Amygdala (tissue), 56 donors: ENCODE results near the gene SEZ6L.
A peak's percentile ranks its signal among the peaks of the same experiment; 100 is the strongest.

Experiments
- DNase-seq, 56 donors: peaks; one replicate each; lab custom pipeline; 2025; lab: John Stamatoyannopoulos, UW

The SEZ6L gene

DNA sequence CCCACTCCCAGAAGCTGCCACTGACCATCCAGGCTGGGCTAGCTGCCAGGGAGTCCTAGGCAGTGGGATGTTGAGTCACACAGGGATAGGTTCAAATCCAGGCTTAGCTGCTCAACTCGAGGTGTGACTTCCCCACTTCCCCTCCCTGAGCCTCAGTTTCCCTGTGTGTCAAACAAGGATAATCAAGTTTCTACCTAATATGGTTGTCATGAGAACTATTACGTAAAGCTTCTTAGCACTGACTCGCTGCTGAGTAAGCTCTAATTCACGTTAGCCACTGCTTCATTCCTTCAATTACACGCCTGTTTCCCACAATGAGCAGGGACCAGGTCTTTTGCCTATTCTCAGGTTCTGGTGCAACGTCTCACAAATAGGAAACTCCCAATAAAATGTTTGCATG, 67.7 kb downstream of the SEZ6L start:
- no peak for DNase-seq

DNA sequence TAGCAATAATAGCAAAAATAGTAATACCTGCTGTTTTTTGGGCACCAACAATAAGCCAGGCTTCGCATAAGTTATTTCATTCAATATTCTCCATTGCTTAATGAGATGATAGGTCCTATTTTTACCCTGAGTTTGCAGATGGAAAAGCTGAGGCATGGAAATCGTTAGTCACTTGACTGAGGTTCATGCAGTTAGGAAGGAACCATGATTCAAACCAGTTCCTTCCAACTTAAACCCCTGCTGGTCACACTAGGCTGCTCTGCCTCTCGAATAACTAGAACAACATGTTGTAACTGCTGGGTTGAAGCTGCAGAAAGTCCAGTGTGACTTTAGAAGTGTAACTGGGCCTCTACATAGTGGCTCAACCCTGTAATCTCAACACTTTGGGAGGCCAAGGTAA, 69.3 kb downstream of the SEZ6L start:
- DNase-seq: no peak

DNA sequence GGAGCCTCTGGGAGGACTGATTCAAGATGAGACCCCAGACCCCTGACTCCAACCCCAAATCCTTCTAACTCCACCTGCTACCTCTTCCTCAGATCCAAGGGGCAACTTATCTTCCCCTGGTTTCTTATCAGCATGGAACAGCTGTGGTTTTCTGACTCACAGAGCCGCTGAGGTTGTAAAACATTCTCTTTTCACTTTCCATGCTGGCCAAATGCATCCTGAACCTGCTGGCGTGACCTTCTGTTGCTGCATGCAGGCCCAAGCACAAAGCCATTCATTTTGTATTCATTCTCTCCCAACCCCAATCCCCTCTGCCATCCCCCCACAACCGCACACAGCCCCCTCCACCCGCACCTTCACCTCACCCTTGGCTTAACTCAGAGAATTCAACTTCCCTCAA, 70.3 kb downstream of the SEZ6L start:
- no peak for DNase-seq

DNA sequence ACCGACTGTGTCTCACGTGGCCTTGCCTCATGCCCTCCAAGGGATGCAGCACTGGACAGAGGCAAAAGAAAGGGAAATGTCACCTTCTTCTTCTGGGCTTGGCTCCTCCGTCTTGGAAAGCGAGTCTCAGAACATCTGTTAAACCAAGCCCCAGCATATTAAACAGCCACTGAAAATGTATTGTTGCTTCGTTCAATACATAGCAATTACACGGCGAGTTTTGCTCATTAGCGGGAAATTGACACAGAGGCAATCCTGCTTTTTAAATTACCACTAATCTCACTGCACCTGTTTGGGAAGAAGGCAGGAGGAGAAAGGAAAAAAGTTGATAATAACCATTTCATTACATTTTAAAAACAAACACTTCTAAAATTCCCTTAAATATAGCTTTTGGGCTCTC, 72.1 kb downstream of the SEZ6L start:
- no peak for DNase-seq

DNA sequence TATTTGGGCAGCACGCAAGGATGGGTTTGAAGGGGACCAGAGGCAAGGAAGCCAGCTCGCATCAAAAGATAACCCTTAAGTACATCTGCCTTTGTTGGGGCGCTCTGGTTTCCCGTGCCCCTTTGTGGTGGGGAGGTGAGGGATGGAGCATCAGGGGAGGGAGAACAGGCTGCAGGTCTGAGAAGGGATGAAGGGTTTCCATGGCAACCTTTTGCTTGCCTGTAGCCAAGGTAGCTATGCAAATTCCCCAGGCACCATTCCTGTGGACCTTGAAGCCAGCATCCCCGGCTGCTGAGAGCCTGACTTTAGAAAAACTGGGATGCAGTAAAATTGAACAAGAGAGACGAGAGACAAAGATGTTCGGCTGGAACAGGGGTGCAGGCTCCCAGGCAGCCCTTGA, 75.7 kb downstream of the SEZ6L start:
- no peak for DNase-seq

DNA sequence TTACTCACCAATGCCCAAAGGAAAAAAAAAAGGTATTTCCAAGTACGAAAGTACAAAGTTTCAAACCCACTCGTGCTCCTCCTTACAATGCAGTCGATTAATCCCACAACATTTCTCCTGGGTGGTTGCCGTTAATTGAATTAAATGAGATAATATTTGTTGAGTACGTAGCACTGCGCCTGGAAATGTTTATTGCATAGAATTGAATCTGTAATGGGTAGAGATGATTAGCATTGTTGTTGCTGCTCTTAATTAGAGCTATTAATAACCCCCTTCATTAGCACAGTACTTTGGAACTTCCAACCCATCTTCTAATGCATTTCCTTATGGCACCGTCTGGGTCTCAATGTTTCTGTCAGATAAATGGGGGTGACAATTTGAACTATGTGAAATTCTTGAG, 77.3 kb downstream of the SEZ6L start:
- no peak for DNase-seq

DNA sequence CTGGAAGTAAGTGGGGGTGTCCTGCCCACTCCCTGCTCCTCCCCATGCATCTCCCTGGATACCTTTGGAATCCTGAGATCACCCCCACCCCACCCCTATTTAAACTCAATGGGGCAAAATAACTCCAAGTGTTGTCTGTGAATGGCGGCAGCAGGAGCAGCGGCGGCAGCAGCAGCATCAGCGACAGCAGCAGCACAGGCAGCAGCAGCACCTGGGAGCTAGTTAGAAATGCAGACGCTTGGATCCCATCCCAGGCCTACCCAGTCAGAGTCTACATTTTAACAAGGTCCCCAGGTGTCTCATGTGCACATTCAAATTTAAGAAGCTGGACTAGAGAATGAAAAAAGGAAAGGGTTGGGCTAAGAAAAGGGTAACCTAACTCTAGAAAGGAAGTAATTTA, 82.6 kb downstream of the SEZ6L start:
- DNase-seq: no peak

DNA sequence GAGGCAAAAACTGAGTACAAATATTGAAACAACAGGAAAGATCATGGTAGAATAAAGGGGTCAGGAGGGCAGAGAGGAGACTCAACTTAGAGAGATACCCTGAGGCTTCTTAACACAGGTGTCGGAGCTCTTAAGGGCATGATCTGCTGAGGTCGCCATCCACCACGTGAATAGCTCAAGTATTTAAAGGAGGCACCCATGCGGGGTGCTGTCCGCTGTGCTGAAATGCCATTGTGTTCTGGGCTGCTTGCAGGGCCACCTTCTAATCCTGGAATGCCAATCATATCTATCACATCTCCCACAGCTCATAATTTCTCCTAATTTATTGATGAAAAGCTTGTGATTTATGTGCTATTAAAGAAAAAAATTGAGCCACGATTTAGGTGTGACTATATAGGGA, 90.2 kb downstream of the SEZ6L start:
- no peak for DNase-seq

DNA sequence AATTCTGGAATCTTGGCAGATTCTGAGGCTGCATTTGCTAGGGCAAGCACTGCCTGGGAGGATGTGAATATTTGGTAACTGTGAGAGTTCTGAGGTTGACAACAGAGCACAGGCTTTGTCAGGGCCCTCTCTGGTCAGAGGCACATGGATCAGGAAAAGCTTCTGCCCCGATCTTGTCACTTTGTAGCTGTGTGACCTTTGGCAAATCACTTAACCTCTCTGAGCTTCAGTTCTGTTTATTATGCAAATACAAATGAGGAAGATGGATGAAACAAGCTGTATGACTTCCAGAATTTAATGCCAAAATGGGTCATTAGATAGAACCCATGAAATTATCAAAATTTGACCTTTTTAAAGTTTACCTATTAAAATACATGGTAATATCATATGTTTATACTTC, 94.9 kb downstream of the SEZ6L start:
- no peak for DNase-seq

DNA sequence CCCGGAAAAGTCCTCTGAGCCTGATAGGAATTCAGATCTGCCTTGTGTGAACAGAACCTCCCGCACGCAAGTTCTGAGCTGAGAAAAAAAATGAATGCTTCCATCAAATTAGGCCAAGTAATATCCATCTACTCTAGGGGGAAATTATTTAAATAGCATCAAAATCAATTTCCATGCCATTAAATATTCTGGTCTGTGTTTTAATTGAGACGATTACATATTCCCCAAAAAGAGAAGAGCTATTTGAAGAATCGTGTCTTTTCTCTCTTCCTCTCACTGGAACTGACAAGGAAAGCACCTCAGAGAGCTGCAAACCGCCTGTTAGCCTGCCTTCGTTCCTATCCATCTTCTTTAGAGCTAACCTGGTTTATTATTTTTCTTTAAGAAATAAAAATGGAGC, 96.0 kb downstream of the SEZ6L start:
- DNase-seq: no peak

DNA sequence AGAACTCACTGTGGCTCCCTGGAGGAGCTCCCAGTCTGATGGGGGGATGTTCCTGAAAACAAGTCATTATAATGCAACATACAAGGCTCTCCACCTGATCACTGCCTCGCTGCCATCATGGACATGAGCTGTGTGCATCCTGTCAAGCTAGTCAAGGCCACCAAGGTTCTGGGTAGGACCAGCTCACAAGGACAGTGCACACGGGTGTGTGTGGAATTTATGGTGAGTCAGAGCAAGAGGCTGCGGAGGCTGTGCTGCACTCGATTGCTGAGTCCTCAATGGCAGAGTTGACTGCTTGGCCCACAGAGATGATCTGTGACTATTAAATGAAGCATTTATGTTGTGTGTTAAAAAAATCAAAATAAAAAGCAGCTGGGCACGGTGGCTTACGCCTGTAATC, 96.6 kb downstream of the SEZ6L start:
- DNase-seq: no peak

DNA sequence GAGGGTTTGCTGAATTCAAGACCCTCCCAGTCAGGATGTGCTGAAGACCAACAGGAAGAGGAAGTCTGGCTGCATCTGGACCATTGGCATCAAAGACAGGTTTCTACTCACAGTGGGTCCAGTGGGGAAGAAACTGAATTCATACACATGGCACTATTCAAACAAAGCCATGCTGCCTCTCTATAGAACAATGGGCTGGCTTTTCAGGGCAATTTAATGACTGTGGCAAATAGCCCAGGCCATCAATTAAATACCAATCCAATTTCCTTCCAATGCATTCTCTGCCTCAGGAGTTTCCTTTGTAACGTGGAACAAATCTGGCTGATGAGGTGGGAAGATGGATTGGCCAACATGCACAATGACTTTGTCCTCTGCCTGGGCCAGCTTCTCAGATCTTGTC, 98.6 kb downstream of the SEZ6L start:
- DNase-seq: no peak

DNA sequence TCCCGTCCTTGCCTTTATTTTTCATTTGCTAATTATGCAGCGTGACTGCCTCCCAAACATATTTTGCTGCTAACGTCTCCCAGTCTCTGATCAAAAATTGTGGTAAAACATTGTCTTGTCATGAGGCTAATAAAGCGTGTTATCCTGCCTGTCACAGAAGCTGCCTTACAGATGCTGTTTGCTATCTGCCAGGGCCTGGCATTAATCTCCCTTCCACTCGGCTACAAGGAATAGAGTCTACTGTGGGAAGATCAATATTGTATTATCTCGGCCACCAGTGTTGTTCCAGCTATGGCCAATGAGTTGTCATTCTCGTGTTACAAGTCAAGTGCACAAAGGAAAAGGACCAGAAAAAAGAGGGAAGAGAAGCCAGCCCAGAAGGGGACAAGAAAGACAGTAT, 100.3 kb downstream of the SEZ6L start:
- DNase-seq: no peak

DNA sequence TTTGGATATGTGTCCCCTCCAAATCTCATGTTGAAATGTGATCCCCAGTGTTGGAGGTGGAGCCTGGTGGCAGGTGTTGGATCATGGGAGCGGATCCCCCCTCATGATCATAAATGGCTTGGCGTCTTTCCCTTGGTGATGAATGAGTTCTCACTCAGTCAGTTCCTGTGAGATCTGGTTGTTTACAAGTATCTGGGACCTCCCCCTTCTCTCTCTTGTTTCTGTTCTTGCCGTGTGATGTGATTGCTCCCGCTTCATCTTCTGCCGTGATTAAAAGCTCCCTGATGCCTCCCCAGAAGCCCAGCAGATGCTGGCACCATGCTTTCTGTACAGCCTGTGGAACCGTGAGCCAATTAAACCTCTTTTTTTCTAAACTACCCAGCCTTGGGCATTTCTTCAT, 102.2 kb downstream of the SEZ6L start:
- DNase-seq: no peak

DNA sequence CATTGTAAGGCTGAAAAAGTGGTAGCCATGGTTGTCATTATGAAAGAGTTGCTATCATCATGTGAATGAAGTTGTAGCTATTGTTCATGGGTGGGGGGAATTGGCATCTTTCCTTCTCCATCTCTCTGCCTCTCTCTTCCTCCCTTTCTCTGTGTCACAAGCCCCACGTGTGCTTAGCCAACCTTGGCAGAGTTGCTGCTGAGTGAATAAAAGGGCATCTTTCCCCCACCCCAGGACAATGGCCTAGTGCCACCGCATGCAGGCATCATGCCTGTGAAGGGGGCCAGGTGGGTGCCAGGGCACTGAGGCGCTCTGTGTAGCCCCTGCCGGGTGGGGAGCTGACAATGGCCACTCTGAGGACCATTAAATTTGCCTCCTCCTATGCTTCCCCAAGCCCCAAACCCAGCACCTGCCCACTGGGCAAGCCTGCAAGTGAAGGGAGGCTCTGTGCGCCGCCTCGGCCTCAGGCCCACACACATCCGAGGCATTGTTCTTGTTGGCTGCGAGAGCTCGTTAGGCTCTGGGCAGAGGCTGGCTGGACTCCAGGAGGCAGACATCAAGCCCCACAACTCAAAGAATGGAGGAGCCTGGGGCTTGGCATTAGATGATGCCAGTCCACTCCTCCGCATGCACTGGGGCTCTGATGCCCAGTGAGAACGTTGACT, 103.9 kb downstream of the SEZ6L start:
- DNase-seq: peak in 51 of 56 donors; percentile 18 to 89 (median 69)

DNA sequence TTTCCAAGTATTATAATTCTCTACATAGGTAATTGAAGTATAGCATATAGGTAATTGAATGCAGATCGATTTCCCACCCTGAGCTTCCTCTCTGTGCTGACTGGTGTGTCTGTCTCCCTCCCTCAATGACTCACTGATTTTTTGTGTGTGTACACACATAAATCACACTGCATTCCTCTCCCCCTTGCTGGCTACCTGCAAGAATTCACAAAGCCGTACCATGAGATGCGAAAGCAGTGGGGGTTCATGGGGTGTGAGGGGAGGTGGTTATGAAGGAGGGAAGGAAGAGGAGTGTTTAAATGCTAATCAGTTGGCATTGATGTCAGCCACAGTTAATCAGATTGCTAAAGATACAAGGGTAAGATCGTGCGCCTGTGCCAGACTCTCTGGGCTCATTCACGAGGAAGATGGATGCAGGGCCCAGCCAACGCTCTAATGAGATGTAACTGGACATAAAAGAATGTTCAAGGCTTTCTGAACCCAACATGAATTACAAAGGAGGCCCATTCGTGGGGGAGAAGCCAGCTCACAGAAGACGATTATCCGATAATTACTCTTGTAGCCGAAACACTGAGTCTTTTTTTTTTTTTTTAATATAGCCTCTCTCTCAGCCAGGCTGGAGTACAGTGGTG, 107.4 kb downstream of the SEZ6L start:
- peak in 9 of 56 donors; percentile 2 to 38 (median 7) for DNase-seq

DNA sequence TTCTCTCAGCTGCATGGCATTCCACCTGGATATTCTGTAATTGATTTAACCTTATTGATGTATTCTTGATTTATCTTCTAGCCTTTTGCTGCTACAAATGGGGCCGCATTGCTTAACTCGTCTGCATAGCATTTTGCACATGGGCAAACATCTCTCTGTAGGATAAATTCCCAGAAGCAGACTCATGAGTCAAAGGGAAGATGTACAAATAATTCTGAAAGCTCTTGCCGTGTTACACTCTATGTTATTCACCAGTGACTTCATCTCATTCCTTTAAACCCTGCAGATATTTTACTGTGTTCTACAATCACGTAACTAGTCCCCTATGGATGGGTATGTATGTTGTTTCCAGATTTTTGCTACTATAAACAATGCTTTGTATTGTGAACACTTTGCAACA, 112.7 kb downstream of the SEZ6L start:
- DNase-seq: no peak

DNA sequence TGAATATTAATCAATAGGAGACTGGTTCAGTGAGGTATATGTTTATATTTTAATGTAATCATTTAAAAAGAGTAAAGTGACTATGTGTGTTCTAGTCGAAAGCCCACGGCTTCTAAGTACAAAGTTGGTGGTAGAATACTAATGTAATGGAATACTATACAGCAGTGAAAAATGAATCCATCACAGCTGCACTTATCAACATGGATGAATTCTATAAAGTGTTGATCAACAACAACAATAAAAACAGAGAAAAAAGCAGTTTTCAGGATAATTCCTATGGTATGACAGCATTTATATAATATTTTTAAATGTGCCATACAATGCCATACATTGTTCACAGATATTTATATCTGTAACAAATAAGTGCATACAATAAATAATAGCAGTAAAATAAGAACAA, 114.1 kb downstream of the SEZ6L start:
- DNase-seq: no peak

DNA sequence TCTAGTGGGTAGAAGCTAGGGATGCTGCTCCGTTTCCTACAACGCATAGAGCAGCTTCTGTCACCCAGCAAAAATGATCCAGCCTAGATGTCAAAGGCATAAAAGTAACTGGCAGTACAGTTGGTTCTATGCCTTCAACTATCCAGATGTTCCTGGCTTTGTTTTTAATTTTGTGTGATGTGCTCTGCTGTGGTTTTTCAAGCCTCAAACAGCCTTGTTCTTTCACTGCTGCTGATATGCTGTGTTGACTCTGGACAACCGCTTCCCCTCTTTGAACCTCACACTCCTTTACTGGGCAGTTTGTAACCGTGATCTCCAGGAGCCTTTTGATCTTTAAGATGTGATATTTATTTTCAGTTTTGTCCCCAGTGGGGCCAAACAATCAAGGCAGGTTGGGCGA, 116.4 kb downstream of the SEZ6L start:
- no peak for DNase-seq

DNA sequence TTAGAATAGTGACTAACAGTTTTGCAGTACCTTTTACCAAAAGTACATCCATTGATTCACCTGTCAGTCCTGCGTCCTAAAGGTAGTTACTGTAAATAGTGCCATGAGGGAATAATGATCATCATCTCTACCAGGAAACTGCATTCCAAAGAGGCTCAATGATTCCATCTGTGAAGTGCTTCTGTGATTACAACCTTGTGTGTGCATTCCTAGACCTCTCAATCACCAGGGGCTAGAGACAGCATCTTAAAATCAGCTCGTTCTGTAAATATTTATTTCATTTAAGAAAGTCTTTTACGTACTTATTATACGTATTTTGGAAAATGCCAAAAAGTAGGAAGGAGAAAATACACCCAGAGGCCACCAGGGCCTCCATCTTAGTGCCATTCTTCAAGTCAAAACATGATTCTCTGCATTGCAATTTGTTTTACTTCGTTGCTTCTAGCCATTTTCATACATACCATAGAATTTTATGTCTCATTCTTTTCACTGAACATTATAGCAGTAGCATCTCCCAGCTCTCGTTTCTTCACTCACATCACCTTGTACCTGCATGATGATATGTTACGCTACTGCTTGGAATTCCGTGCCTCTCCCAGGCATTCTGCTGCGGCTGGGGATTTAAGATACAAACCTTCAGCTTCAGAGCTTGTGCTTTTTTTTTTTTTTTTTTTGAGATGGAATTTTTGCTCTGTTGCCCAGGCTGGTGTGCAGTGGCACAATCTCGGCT, 117.0 kb downstream of the SEZ6L start:
- no peak for DNase-seq

DNA sequence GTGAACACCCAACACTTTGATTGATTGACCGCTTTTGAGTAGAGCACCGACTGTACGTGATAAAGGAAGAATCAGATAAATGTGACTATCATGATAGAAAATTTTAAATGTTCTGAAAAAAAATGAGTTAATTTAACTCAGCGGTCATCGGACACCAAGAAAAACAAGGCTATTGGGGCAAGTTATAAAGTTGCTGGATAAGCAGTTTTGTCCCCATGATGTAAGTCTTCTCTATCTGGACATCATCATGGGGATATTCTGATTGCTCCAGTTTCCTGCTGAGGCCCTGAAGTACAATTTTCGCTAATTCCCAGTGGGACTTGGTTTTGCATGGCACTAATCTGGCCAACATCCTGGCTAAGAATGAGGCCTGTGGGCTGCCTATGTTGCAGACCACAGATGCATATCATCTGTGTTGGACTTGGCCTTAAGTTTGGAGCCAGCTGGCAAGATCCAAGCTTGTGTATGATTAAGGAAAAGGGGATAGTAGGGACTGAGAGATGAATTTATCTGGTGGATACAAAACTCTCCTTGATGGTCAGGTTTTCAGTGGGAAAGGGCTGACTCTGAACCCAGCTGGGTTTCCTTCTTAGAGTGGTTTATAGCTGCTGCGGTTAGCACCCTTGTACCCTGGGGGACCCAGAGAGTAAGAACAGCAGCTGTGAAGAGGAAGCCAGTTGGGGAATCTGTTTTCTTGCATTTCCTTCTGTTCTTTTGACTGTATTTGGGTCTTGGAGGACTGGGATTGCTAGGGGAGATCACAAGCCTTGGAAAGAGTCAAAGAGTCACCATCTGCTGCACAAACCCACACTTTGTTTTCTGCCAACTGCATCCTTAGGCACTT, 118.3 kb downstream of the SEZ6L start:
- no peak for DNase-seq
